Measurements from ENCODE around the gene ST8SIA6.

DNA sequence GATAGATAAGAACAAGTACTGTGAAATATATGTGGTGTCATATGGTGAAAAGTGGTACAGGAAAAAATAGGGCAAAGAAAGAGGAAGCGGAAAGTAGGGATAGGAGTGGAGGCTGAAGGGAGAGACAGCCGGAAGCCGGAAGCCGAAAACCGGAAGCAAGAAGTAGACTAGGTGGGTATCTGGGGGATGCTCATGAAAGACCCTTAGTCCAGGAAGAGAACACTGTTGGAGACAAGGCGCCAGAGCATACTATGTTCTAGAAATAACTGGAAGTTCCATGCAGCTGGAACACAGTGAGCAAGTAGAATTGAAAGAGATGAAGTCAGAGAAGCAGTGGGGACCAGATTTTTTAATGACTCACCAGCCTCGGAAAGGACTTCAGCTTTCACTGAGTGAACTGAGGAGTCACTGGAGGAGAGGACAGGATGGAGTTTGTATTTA is 22.5 kb downstream of the ST8SIA6 start:
- no peak for TF ChIP-seq POLR2AphosphoS5 (IDR thresholded peaks at IDR 0.05; ENCODE audit: low read depth, low read length)
- TF ChIP-seq POLR2A (IDR thresholded peaks at IDR 0.05; ENCODE audit: low read depth, low read length), result no peak
